Spleen (tissue), 7 donors: ENCODE results near the gene DEAF1.

Source experiments
- POLR2A ChIP-seq, 3 donors: fragments of 450-650 bp; IDR thresholded peaks; one replicate each; pipeline ENCODE4 v1.5.1; 2017; ENCODE audit warnings: antibody characterized with exemption in 3 of 3, mild to moderate bottlenecking in 1 of 3
- TF ChIP-seq, protein P1 (sequence below), 11 experiments: fragments of 200-600 bp in 7 of 11; fragments of 450-650 bp in 4 of 11; sonication (generic) in 4 of 11; IDR thresholded peaks in 8 of 11; conservative IDR thresholded peaks in 3 of 11; 1 replicate in 7 of 11; 2 replicates in 4 of 11; pipeline versions ENCODE4 v1.4.0 to v1.8.0; 2016 to 2021; ENCODE audit warnings: antibody characterized with exemption in 11 of 11, inconsistent platforms in 4 of 11, mild to moderate bottlenecking in 1 of 11
- donor health status: DM: no; HTN: no; CAD: no; lungs with moderate emphysema.
- donor health status: DM: no; HTN: no; CAD: no.
- donor health status: DM: no; HTN: no; CAD: no.

DNA sequence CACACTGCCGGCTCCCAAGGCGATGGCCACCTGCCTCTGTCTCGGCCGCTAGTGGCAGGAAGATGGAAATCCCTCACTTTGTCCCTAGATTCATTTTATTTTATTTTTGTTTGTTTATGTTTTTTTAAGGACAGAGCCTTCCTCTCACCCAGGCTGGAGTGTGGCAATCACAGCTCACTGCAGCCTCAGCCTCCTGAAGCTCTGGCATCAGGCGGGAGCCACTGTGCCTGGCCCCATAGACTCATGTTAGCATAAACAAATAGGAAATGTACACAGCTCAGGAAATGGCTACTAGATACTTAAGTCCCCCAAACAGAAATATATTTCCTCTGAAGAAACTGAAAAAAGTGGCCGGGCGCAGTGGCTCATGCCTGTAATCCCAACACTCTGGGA lies 4.1 kb upstream of the DEAF1 start:
- TF ChIP-seq, protein P1, sequence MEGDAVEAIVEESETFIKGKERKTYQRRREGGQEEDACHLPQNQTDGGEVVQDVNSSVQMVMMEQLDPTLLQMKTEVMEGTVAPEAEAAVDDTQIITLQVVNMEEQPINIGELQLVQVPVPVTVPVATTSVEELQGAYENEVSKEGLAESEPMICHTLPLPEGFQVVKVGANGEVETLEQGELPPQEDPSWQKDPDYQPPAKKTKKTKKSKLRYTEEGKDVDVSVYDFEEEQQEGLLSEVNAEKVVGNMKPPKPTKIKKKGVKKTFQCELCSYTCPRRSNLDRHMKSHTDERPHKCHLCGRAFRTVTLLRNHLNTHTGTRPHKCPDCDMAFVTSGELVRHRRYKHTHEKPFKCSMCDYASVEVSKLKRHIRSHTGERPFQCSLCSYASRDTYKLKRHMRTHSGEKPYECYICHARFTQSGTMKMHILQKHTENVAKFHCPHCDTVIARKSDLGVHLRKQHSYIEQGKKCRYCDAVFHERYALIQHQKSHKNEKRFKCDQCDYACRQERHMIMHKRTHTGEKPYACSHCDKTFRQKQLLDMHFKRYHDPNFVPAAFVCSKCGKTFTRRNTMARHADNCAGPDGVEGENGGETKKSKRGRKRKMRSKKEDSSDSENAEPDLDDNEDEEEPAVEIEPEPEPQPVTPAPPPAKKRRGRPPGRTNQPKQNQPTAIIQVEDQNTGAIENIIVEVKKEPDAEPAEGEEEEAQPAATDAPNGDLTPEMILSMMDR (IDR thresholded peaks at IDR 0.05 in 8 of 11, conservative IDR thresholded peaks at IDR 0.05 in 3 of 11): no peak
- no peak for TF ChIP-seq POLR2A (IDR thresholded peaks at IDR 0.05)
